Gastrocnemius medialis (tissue), 4 donors: ENCODE data around the gene NIPBL. TPM values are rescaled to one million over a fixed set of nuclear protein-coding genes. Genes with fewer than 3 reads are reported as not detected.

ENCODE experiments used
- ATAC-seq, 2 donors: fragments of 150-250 bp; one replicate each; pipeline ENCODE4 v1.9.1; 2016
- DNase-seq, 2 donors: peaks; one replicate each; pipeline ENCODE4 v3.0.0-alpha.2; 2019
- H3K27ac ChIP-seq, 4 donors: fragments of 200-600 bp; sonication (generic); 1 replicate in 1 of 4; 2 replicates in 3 of 4; pipeline ENCODE4 v1.5.1; 2016 to 2018; ENCODE audit warnings: mild to moderate bottlenecking in 2 of 4, moderate library complexity in 1 of 4
- H3K27me3 ChIP-seq, 3 donors: fragments of 200-600 bp; sonication (generic) in 2 of 3; 1 replicate in 1 of 3; 2 replicates in 2 of 3; pipeline versions ENCODE4 v1.5.1 to v1.6.0; 2016 to 2019; ENCODE audit warnings: mild to moderate bottlenecking in 1 of 3, moderate library complexity in 1 of 3
- H3K36me3 ChIP-seq, 2 donors: fragments of 200-600 bp; sonication (generic) in 1 of 2; one replicate each; pipeline ENCODE4 v1.5.1; 2017 to 2018
- H3K4me1 ChIP-seq, 2 donors: fragments of 200-600 bp; sonication (generic) in 1 of 2; one replicate each; pipeline ENCODE4 v1.5.1; 2016 to 2017; ENCODE audit warnings: mild to moderate bottlenecking in 2 of 2
- H3K4me3 ChIP-seq, 4 donors: fragments of 200-600 bp; sonication (generic) in 3 of 4; 1 replicate in 1 of 4; 2 replicates in 3 of 4; pipeline ENCODE4 v1.5.1; 2016 to 2019; ENCODE audit warnings: mild to moderate bottlenecking in 2 of 4
- H3K9me3 ChIP-seq, 3 donors: fragments of 200-600 bp; sonication (generic) in 2 of 3; 1 replicate in 1 of 3; 2 replicates in 2 of 3; pipeline ENCODE4 v1.5.1; 2016 to 2019
- POLR2A ChIP-seq, 2 donors: fragments of 450-650 bp; IDR thresholded peaks; one replicate each; pipeline ENCODE4 v1.6.1; 2017; ENCODE audit warnings: antibody characterized with exemption in 2 of 2, mild to moderate bottlenecking in 2 of 2, moderate library complexity in 2 of 2
- in situ Hi-C, 4 donors: fragments of 200-750 bp; cut with MboI; loops; one replicate each; pipeline versions ENCODE4 v1.15.0 to v1.8.0; 2017; ENCODE audit warnings: low sequenced_read_pairs in 4 of 4
- intact Hi-C: fragments of 100-400 bp; cut with DNase I; formaldehyde crosslinking; loops from one replicate; pipeline ENCODE4 v1.15.1; 2023; ENCODE audit warnings: low total_unique reads
- total RNA-seq, 4 donors: library from RNA; depleted of rRNA; stranded (reverse); fragments of >200 nt; gene quantifications; one replicate each; pipeline versions ENCODE4 v1.1.0 to v1.2.3, GENCODE V29; 2016
- TF ChIP-seq, protein P1 (sequence below), 5 experiments: fragments of 450-650 bp in 3 of 5; fragments of 200-600 bp in 2 of 5; sonication (generic) in 2 of 5; IDR thresholded peaks in 4 of 5; conservative IDR thresholded peaks in 1 of 5; 1 replicate in 4 of 5; 2 replicates in 1 of 5; pipeline ENCODE4 v1.5.1; 2016 to 2019; ENCODE audit warnings: antibody characterized with exemption in 5 of 5, mild to moderate bottlenecking in 3 of 5, moderate library complexity in 3 of 5

Gene NIPBL
- total RNA-seq, 4 donors from 2014 or later = 15.0 to 49.6 (median 32.7) TPM

- Histone ChIP-seq H3K4me1 (no peaks in the 10 kb centered on the region), H3K27me3 (no peaks in the 10 kb centered on the region), H3K36me3 (peaks cover 0 to 71% of the 10 kb centered on the region in 2 donors), H3K27ac (no peak overlapping the region), H3K4me3 (no peak overlapping the region), H3K9me3 (no peaks in the 10 kb centered on the region)
- TF ChIP-seq POLR2A (IDR thresholded peaks at IDR 0.05) = no peak
- TF ChIP-seq, protein P1, sequence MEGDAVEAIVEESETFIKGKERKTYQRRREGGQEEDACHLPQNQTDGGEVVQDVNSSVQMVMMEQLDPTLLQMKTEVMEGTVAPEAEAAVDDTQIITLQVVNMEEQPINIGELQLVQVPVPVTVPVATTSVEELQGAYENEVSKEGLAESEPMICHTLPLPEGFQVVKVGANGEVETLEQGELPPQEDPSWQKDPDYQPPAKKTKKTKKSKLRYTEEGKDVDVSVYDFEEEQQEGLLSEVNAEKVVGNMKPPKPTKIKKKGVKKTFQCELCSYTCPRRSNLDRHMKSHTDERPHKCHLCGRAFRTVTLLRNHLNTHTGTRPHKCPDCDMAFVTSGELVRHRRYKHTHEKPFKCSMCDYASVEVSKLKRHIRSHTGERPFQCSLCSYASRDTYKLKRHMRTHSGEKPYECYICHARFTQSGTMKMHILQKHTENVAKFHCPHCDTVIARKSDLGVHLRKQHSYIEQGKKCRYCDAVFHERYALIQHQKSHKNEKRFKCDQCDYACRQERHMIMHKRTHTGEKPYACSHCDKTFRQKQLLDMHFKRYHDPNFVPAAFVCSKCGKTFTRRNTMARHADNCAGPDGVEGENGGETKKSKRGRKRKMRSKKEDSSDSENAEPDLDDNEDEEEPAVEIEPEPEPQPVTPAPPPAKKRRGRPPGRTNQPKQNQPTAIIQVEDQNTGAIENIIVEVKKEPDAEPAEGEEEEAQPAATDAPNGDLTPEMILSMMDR (IDR thresholded peaks at IDR 0.05 in 4 of 5, conservative IDR thresholded peaks at IDR 0.05 in 1 of 5) = no peak
- ATAC-seq (no peak), DNase-seq (no peak)
- intact Hi-C loops (no loop called here), in situ Hi-C loops (no loop called here)
These were observed 187.2 kb downstream of the NIPBL start for GRCh38 chr5:37063739-37064138.

- intact Hi-C loops (no loop called here), in situ Hi-C loops (no loop called here)
- H3K9me3 ChIP-seq = no peaks in the 10 kb centered on the region
- TF ChIP-seq, protein P1 (IDR thresholded peaks at IDR 0.05 in 4 of 5, conservative IDR thresholded peaks at IDR 0.05 in 1 of 5) = no peak
- TF ChIP-seq POLR2A (IDR thresholded peaks at IDR 0.05) = no peak
- H3K27ac ChIP-seq = no peak overlapping the region
- no peaks in the 10 kb centered on the region for H3K27me3 ChIP-seq
- H3K4me3 ChIP-seq = no peak overlapping the region
- DNase-seq (no peak), ATAC-seq (no peak)
- H3K36me3 ChIP-seq = peaks cover 0 to 64% of the 10 kb centered on the region in 2 donors
- H3K4me1 ChIP-seq = no peaks in the 10 kb centered on the region
These were observed 187.9 kb downstream of the NIPBL start for GRCh38 chr5:37064442-37064841.

GRCh38 chr5:37071487-37071886 is 194.9 kb downstream of the NIPBL start:
- intact Hi-C loops = no loop called here
- TF ChIP-seq POLR2A (IDR thresholded peaks at IDR 0.05) = no peak
- TF ChIP-seq, protein P1 (IDR thresholded peaks at IDR 0.05 in 4 of 5, conservative IDR thresholded peaks at IDR 0.05 in 1 of 5) = no peak
- in situ Hi-C loops = no loop called here
- DNase-seq (no peak), ATAC-seq (no peak)
- Histone ChIP-seq H3K4me1 (no peaks in the 10 kb centered on the region), H3K27me3 (no peaks in the 10 kb centered on the region), H3K27ac (no peak overlapping the region), H3K36me3 (no peaks in the 10 kb centered on the region), H3K9me3 (no peaks in the 10 kb centered on the region), H3K4me3 (no peak overlapping the region)

- no peaks in the 10 kb centered on the region for H3K4me1 ChIP-seq
- no peaks in the 10 kb centered on the region for H3K9me3 ChIP-seq
- H3K27me3 ChIP-seq = no peaks in the 10 kb centered on the region
- no peak overlapping the region for H3K4me3 ChIP-seq
- TF ChIP-seq, protein P1 (IDR thresholded peaks at IDR 0.05 in 4 of 5, conservative IDR thresholded peaks at IDR 0.05 in 1 of 5) = no peak
- no peak for TF ChIP-seq POLR2A (IDR thresholded peaks at IDR 0.05)
- in situ Hi-C loops (no loop called here), intact Hi-C loops (no loop called here)
- no peaks in the 10 kb centered on the region for H3K36me3 ChIP-seq
- no peak overlapping the region for H3K27ac ChIP-seq
- DNase-seq (no peak), ATAC-seq (no peak)
These were observed 195.5 kb downstream of the NIPBL start for GRCh38 chr5:37071901-37072581.
